Measurements from ENCODE around the gene GXYLT1. TPM values are rescaled to one million over a fixed set of nuclear protein-coding genes. Genes with fewer than 3 reads are reported as not detected.

Gene GXYLT1
- polyA plus RNA-seq, 4 donors = 1.8 to 12.7 (median 2.6) TPM

- H3K4me1 ChIP-seq (ENCODE audit: control insufficient read depth in 3 of 3, insufficient read depth in 2 of 3, low read depth in 1 of 3, low read length in 2 of 3) = no peaks in the 10 kb centered on the region
- H3K27me3 ChIP-seq (ENCODE audit: control insufficient read depth in 3 of 3, insufficient read depth in 3 of 3, low read length in 3 of 3) = no peaks in the 10 kb centered on the region
- no peak for FAIRE-seq
- no peaks in the 10 kb centered on the region for H3K9me3 ChIP-seq (ENCODE audit: control insufficient read depth in 2 of 2, insufficient read depth in 1 of 2, low read depth in 1 of 2, low read length in 1 of 2)
- H3K27ac ChIP-seq (ENCODE audit: low read depth in 1 of 3, low read length in 2 of 3) = no peak overlapping the region
- H3K36me3 ChIP-seq (ENCODE audit: control insufficient read depth in 3 of 3, insufficient read depth in 2 of 3, low read depth in 1 of 3, low read length in 3 of 3) = no peaks in the 10 kb centered on the region
- H3K4me3 ChIP-seq (ENCODE audit: low read depth in 1 of 3, low read length in 3 of 3) = no peak overlapping the region
- no peak for DNase-seq
- WGBS, 3 donors = 77 to 83% (median 80%) methylated on average over 5 of the region's 5 CpGs
Observed at GRCh38 chr12:42039176-42039575, 105.5 kb downstream of the GXYLT1 start.

- no peak overlapping the region for H3K27ac ChIP-seq (ENCODE audit: low read depth in 1 of 3, low read length in 2 of 3)
- no peak for FAIRE-seq
- H3K4me1 ChIP-seq (ENCODE audit: control insufficient read depth in 3 of 3, insufficient read depth in 2 of 3, low read depth in 1 of 3, low read length in 2 of 3) = no peaks in the 10 kb centered on the region
- H3K4me3 ChIP-seq (ENCODE audit: low read depth in 1 of 3, low read length in 3 of 3) = no peak overlapping the region
- H3K36me3 ChIP-seq (ENCODE audit: control insufficient read depth in 3 of 3, insufficient read depth in 2 of 3, low read depth in 1 of 3, low read length in 3 of 3) = peaks cover 0 to 2% (median 0%) of the 10 kb centered on the region in 3 donors
- no peaks in the 10 kb centered on the region for H3K27me3 ChIP-seq (ENCODE audit: control insufficient read depth in 3 of 3, insufficient read depth in 3 of 3, low read length in 3 of 3)
- DNase-seq = no peak
- no peaks in the 10 kb centered on the region for H3K9me3 ChIP-seq (ENCODE audit: control insufficient read depth in 2 of 2, insufficient read depth in 1 of 2, low read depth in 1 of 2, low read length in 1 of 2)
- 57 to 73% (median 68%) methylated on average over 4 of the region's 4 CpGs for whole genome bisulfite sequencing, 3 donors
Observed at GRCh38 chr12:42031847-42032564, 112.7 kb downstream of the GXYLT1 start.

Other genes starting within 250 kb of the GXYLT1 start
- gene YAF2, start 93.4 kb upstream of the GXYLT1 start, polyA plus RNA-seq = 10 to 100 TPM in 3 of 4 donors, 1 to 10 TPM in 1; 8.9 to 96.2 (median 24.8) TPM
- 10 to 100 TPM; 29.7 to 38.4 (median 35.2) TPM for gene ZCRB1, start 181.2 kb upstream of the GXYLT1 start, polyA plus RNA-seq
- gene PPHLN1, start 181.3 kb upstream of the GXYLT1 start, polyA plus RNA-seq = 10 to 100 TPM; 25.7 to 55.4 (median 28.8) TPM